Stimulated activated CD4-positive, alpha-beta T cell treated with anti-CD3 and anti-CD28 coated beads, Interleukin-4, amount 100 ng/mL, for 4 hours (primary cell): Measurements from ENCODE around the gene OR10D3.
"Not testable (repeated sequence)": the region's sequence is repeated elsewhere in the genome, so short reads cannot be mapped to it uniquely, and the experiment has no call there.

Source experiments
- DNase-seq, 2 experiments: peaks; one replicate each; pipeline ENCODE4 v3.0.0-alpha.2; 2020

The OR10D3 gene

GRCh38 chr11:124195189-124195734 lies 12.1 kb downstream of the OR10D3 start:
- DNase-seq = peak in 1 of 2 experiments; percentile 18

DNA sequence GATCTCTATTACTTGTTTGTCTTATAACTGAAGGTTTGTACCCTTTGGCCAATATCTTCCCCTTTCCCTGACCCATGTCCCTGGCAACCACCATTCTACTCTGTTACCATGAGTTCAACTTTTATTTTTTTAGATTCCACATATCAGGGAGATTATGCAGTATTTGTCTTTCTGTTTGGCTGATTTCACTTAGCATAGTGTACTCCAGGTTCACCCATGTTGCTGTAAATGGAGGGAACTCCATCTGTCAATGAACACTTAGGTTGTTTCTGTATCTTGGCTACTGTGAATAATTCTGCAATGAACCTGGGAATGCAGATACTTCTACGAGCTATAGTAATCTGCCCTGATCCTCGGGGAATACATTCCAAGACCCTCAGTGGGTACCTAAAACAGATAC lies 14.9 kb downstream of the OR10D3 start:
- DNase-seq = no peak

- DNase-seq = no peak
Measured at GRCh38 chr11:124198897-124199296, 15.8 kb downstream of the OR10D3 start.

DNA sequence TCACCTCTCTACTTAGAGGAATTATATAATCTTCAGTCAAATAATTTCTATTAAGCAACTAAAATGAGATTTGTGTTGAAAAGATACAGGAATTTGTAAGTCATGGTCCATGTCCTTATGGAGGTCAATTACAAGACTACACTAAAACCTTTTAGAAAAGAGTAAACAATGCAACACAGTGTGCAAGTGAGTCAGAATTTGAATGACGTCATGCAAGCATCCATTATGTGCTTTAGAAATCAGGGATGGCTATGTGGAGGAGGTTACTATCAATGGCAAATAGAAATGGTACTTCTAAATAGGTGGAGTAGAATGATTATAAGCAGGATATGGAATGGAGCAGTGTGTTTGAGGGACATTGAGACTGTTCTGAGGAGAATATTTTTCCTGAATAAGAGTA lies 16.6 kb downstream of the OR10D3 start:
- no peak for DNase-seq

DNA sequence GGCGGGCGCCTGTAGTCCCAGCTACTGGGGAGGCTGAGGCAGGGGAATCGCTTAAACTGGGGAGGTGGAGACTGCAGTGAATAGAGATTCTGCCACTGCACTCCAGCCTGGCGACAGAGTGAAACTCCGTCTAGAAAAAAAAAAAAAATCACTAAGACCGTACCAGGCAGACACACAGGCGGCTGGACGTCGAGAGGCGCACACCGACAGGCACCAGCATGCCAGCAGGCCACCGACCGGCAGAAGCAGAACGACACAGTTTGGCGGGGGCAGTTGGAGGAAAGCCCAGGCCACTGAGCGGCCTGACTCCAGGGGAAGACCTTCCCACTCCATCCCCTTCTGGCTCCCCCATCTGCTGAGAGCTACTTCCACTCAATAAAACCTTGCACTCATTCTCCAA lies 17.5 kb downstream of the OR10D3 start:
- DNase-seq = no peak

- no peak for DNase-seq
Measured at GRCh38 chr11:124202951-124203350, 19.8 kb downstream of the OR10D3 start.

DNA sequence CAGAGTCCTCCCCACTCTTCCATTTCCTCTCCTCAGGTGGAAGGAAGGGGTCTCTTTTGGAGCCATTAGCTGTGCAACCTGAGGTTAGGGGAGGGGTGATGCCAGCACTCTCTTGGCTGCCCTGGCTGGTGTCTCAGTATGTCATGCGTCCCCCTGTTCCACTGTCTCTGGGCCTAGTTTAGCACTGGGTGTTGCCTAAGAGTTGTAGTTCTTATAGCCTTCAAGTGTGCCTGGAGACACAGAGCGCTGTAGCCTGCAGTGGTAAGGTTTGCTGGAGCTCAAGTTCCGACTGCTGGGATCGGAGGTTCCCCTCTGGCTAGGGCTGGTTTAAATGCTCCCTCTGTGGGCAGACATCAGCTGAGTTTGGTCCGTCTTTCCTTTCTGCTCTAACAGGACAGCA lies 20.9 kb downstream of the OR10D3 start:
- DNase-seq = no peak

DNA sequence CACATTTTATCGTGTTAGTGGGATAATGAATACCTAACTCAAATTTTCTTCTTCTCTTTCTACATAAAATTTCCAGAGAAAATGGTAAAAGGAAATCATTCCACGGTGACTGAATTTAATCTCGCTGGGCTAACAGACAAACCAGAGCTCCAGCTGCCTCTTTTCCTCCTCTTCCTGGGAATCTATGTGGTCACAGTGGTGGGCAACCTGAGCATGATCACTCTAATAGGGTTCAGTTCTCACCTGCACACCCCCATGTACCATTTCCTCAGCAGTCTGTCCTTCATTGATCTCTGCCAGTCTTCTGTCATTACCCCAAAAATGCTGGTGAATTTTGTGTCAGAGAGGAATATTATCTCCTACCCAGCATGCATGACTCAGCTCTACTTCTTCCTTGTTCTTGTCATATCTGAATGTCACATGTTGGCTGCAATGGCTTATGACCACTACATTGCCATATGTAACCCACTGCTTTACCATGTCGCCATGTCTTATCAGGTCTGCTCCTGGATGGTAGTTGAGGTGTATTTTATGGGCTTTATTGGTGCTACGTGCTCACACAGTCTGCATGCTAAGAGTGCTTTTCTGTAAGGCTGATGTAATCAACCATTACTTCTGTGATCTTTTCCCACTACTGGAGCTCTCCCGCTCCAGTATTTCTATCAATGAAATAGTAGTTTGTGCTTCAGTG lies 24.1 kb downstream of the OR10D3 start:
- no peak for DNase-seq

- DNase-seq = no peak
Measured at GRCh38 chr11:124209824-124210357, 26.7 kb downstream of the OR10D3 start.

DNA sequence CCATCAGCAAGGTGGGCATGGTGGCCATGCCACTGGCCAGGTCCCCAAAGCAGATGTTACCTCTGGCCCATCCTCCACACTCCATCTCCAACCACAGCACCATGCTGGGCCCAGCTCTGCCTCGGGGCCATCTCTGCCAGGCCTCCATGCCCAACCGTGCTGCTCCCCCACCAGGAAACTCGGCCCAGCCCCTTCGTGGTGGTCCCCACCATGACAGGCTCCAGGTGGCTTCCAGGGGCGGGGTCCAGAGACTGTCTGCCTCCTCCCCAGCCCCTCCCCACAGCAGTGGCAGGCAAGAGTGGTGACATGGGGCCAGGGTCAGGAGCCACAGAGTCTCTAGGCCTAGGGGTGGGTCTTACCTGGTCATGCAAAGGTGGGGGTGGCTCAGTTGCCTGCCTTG lies 27.3 kb downstream of the OR10D3 start:
- no peak for DNase-seq

GRCh38 chr11:124211321-124211720 lies 28.2 kb downstream of the OR10D3 start:
- no peak for DNase-seq

GRCh38 chr11:124214027-124214426 lies 30.9 kb downstream of the OR10D3 start:
- DNase-seq = no peak

DNA sequence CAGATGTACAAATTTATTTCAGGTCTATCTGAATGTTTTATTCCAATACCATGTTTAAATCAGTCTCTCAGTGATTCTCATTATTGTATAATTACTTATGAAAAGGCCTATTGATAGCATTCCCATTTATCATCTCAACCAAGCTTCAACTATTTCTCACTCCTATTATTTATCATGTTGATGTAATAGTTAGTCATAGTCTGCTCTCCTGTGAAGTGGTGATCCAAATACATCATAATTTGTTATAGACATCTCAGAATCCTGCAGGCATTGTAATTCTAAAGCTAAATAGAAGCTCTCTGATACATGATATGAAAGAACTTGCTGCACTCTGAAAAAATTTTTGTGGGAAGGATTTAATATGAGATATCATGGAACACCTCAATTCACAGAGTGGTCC lies 36.0 kb downstream of the OR10D3 start:
- DNase-seq = no peak

- no peak for DNase-seq
Measured at GRCh38 chr11:124222407-124222806, 39.3 kb downstream of the OR10D3 start.

- not testable (repeated sequence) for DNase-seq
Measured at GRCh38 chr11:124224618-124225423, 41.7 kb downstream of the OR10D3 start.

DNA sequence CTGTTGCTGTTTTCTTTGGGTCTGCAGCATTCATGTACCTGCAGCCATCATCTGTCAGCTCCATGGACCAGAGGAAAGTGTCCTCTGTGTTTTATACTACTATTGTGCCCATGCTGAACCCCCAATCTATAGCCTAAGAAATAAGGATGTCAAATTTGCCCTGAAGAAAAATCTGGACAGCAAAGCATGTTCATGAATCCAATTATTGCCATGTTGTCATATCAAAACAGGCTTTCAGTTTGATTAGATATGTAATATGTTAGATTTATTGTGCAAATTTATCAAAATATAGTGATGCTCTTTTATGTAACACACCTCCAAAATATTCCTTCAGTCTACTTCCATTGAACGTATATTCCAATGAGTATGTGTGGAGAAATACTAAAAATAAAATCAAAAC lies 42.3 kb downstream of the OR10D3 start:
- DNase-seq = no peak

- DNase-seq = no peak
Measured at GRCh38 chr11:124233376-124233775, 50.2 kb downstream of the OR10D3 start.
